ENCODE measurements around the gene CTTNBP2.
"Not testable (repeated sequence)": the region's sequence is repeated elsewhere in the genome, so short reads cannot be mapped to it uniquely, and the experiment has no call there.

Gene CTTNBP2

GRCh38 chr7:117719377-117719776 is 153.9 kb downstream of the CTTNBP2 start:
- no peak overlapping the region for H3K4me3 ChIP-seq (ENCODE audit: low read length)
- no peak for TF ChIP-seq CTCF (IDR thresholded peaks at IDR 0.05; ENCODE audit: insufficient read depth, low read depth, low read length, missing control alignments)
- no peak for DNase-seq (ENCODE audit: low read depth)

GRCh38 chr7:117718116-117718835 is 155.0 kb downstream of the CTTNBP2 start:
- TF ChIP-seq CTCF (IDR thresholded peaks at IDR 0.05; ENCODE audit: insufficient read depth, low read depth, low read length, missing control alignments) = no peak
- peak; percentile 23 for DNase-seq (ENCODE audit: low read depth)

GRCh38 chr7:117717357-117717756 is 155.9 kb downstream of the CTTNBP2 start:
- DNase-seq (ENCODE audit: low read depth) = no peak
- TF ChIP-seq CTCF (IDR thresholded peaks at IDR 0.05; ENCODE audit: insufficient read depth, low read depth, low read length, missing control alignments) = no peak

More at GRCh38 chr7:117718116-117718835, 155.0 kb downstream of the CTTNBP2 start:
- no peak overlapping the region for H3K4me3 ChIP-seq (ENCODE audit: low read length)

GRCh38 chr7:117716707-117717299 is 156.4 kb downstream of the CTTNBP2 start:
- DNase-seq (ENCODE audit: low read depth) = no peak
- TF ChIP-seq CTCF (IDR thresholded peaks at IDR 0.05; ENCODE audit: insufficient read depth, low read depth, low read length, missing control alignments) = no peak
- no peak overlapping the region for H3K4me3 ChIP-seq (ENCODE audit: low read length)

More at GRCh38 chr7:117717357-117717756, 155.9 kb downstream of the CTTNBP2 start:
- H3K4me3 ChIP-seq (ENCODE audit: low read length) = no peak overlapping the region

GRCh38 chr7:117715784-117716445 is 157.3 kb downstream of the CTTNBP2 start:
- no peak overlapping the region for H3K4me3 ChIP-seq (ENCODE audit: low read length)
- TF ChIP-seq CTCF (IDR thresholded peaks at IDR 0.05; ENCODE audit: insufficient read depth, low read depth, low read length, missing control alignments) = peak; percentile 82
- peak; percentile 73 for DNase-seq (ENCODE audit: low read depth)

- no peak overlapping the region for H3K4me3 ChIP-seq (ENCODE audit: low read length)
- no peak for TF ChIP-seq CTCF (IDR thresholded peaks at IDR 0.05; ENCODE audit: insufficient read depth, low read depth, low read length, missing control alignments)
- DNase-seq (ENCODE audit: low read depth) = no peak
Observed at GRCh38 chr7:117711556-117711955, 161.7 kb downstream of the CTTNBP2 start.

GRCh38 chr7:117708173-117708572 is 165.1 kb downstream of the CTTNBP2 start:
- H3K4me3 ChIP-seq (ENCODE audit: low read length); DNase-seq (ENCODE audit: low read depth): not testable (repeated sequence)

Data from epithelial cell of esophagus (primary cell).